OCI-LY3 (cell line): Measurements from ENCODE around the gene SMYD3.

Experiments used
- H2AFZ ChIP-seq: fragments of 200-600, 300-600 bp; shearing (Covaris generic); 2 replicates; pipeline ENCODE4 v1.6.0; 2014; ENCODE audit warnings: antibody characterized with exemption, low read depth, low read length
- H3K27ac ChIP-seq: fragments of 200-600, 300-600 bp; sonication (generic); 2 replicates; pipeline ENCODE4 v1.5.1; 2014; ENCODE audit warnings: mild to moderate bottlenecking, low read length, moderate library complexity, mixed read lengths
- H3K27me3 ChIP-seq: fragments of 200-600, 300-600 bp; sonication (generic); 2 replicates; pipeline ENCODE4 v1.6.1; 2014; ENCODE audit warnings: low read depth, low read length, mixed read lengths
- H3K36me3 ChIP-seq: fragments of 200-600, 300-600 bp; sonication (generic); replicated peaks from 2 replicates; pipeline ENCODE3; 2014; ENCODE audit warnings: low read depth, low read length, mixed read lengths
- H3K4me1 ChIP-seq: fragments of 300-600, 200-600 bp; sonication (generic); 2 replicates; pipeline ENCODE4 v1.6.1; 2014; ENCODE audit warnings: low read length, mixed read lengths
- H3K4me2 ChIP-seq: fragments of 200-600, 300-600 bp; sonication (generic); 2 replicates; pipeline ENCODE4 v1.6.1; 2014; ENCODE audit warnings: low read length, mixed read lengths
- H3K4me3 ChIP-seq: fragments of 300-600, 200-600 bp; sonication (generic); 2 replicates; pipeline ENCODE4 v1.5.1; 2014; ENCODE audit warnings: antibody characterized with exemption, mild to moderate bottlenecking, low read length, moderate library complexity
- H3K79me2 ChIP-seq: fragments of 300-600, 200-600 bp; shearing (Covaris generic); 2 replicates; pipeline ENCODE4 v1.6.1; 2014; ENCODE audit warnings: mild to moderate bottlenecking, low read length, mixed read lengths
- H3K9ac ChIP-seq: fragments of 300-600, 200-600 bp; shearing (Covaris generic); 2 replicates; pipeline ENCODE4 v1.6.0; 2014; ENCODE audit warnings: mild to moderate bottlenecking, low read length, moderate library complexity
- H3K9me3 ChIP-seq: fragments of 200-600, 300-600 bp; shearing (Covaris generic); 2 replicates; pipeline ENCODE4 v1.6.1; 2014; ENCODE audit warnings: low read length, mixed read lengths; ENCODE audit not compliant: insufficient read depth
- H4K20me1 ChIP-seq: fragments of 200-600, 300-600 bp; sonication (generic); 2 replicates; pipeline ENCODE4 v1.6.1; 2016; ENCODE audit warnings: low read length, mixed read lengths; ENCODE audit not compliant: insufficient read depth
- EZH2phosphoT487 ChIP-seq: fragments of 200-600 bp; shearing (Covaris generic); IDR thresholded peaks from 2 replicates; pipeline ENCODE4 v1.6.1; 2018; ENCODE audit warnings: antibody characterized with exemption, mixed run types, low read depth
- TF ChIP-seq, protein P1 (sequence below): fragments of 200-600, 300-600 bp; sonication (generic); IDR thresholded peaks from 2 replicates; pipeline ENCODE4 v1.5.1; 2014; ENCODE audit warnings: antibody characterized with exemption, low read length, low read depth

SMYD3 gene

DNA sequence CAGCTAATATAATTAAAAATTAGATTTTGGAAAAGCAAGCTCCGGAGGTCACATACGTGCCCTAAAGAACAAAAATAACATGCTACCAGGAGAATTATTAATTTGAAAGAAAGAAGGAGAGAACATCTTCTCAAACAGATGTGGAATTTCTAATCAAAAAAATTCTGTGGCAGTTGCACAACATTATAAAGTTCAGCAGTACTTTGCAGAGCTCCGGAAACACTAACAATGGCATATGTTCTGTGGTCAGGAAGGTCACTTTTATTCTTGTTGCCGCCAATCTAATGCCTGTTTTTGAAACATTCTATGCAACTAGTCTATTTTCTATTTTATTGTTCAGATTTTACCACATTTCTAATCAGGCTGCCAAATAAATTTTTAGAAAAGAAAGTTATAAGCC lies 186.8 kb downstream of the SMYD3 start:
- no peaks in the 10 kb centered on the region for H3K36me3 ChIP-seq
- H2AFZ ChIP-seq = no peak overlapping the region
- H3K4me3 ChIP-seq = no peak overlapping the region
- no peaks in the 10 kb centered on the region for H3K9me3 ChIP-seq
- H3K4me2 ChIP-seq = no peak overlapping the region
- no peaks in the 10 kb centered on the region for H4K20me1 ChIP-seq
- H3K4me1 ChIP-seq = no peaks in the 10 kb centered on the region
- TF ChIP-seq, protein P1, sequence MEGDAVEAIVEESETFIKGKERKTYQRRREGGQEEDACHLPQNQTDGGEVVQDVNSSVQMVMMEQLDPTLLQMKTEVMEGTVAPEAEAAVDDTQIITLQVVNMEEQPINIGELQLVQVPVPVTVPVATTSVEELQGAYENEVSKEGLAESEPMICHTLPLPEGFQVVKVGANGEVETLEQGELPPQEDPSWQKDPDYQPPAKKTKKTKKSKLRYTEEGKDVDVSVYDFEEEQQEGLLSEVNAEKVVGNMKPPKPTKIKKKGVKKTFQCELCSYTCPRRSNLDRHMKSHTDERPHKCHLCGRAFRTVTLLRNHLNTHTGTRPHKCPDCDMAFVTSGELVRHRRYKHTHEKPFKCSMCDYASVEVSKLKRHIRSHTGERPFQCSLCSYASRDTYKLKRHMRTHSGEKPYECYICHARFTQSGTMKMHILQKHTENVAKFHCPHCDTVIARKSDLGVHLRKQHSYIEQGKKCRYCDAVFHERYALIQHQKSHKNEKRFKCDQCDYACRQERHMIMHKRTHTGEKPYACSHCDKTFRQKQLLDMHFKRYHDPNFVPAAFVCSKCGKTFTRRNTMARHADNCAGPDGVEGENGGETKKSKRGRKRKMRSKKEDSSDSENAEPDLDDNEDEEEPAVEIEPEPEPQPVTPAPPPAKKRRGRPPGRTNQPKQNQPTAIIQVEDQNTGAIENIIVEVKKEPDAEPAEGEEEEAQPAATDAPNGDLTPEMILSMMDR = no peak
- no peak for TF ChIP-seq EZH2phosphoT487
- no peak overlapping the region for H3K27ac ChIP-seq
- no peaks in the 10 kb centered on the region for H3K27me3 ChIP-seq
- H3K79me2 ChIP-seq = no peaks in the 10 kb centered on the region
- no peak overlapping the region for H3K9ac ChIP-seq

DNA sequence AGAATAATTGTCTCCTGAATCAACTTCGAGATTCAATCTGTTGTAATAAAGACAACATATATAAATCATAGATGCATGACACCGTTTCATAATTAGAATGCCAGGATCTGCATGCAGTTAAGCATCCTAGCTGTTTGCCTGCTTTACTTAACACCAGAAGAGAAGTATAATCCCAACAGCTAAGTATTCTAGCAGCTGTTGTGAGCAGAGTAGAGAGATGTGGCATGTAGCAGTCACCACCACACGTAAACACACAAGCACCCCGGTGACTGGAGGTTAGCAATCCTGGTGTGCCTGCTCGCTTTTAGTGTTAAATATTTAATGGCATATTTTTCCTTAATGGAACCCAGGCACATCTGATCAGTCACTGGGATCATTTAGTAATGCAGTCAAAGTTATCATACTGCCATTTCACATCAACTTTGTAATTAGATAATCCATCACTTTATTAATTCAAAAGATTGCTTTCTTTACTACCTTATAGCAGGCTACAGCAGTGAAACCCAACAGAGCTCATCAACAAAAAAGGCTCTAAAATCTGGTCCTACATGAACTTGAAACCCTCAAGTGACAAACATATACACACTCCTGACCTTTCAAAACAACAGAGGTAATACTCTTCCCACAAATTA lies 187.9 kb downstream of the SMYD3 start:
- H3K4me3 ChIP-seq = no peak overlapping the region
- H4K20me1 ChIP-seq = no peaks in the 10 kb centered on the region
- H3K27ac ChIP-seq = no peak overlapping the region
- no peaks in the 10 kb centered on the region for H3K27me3 ChIP-seq
- peaks cover 7% of the 10 kb centered on the region for H3K4me1 ChIP-seq
- no peaks in the 10 kb centered on the region for H3K79me2 ChIP-seq
- H2AFZ ChIP-seq = no peak overlapping the region
- H3K9me3 ChIP-seq = no peaks in the 10 kb centered on the region
- no peak overlapping the region for H3K9ac ChIP-seq
- no peaks in the 10 kb centered on the region for H3K36me3 ChIP-seq
- no peak for TF ChIP-seq EZH2phosphoT487
- TF ChIP-seq, protein P1 = no peak
- no peak overlapping the region for H3K4me2 ChIP-seq

DNA sequence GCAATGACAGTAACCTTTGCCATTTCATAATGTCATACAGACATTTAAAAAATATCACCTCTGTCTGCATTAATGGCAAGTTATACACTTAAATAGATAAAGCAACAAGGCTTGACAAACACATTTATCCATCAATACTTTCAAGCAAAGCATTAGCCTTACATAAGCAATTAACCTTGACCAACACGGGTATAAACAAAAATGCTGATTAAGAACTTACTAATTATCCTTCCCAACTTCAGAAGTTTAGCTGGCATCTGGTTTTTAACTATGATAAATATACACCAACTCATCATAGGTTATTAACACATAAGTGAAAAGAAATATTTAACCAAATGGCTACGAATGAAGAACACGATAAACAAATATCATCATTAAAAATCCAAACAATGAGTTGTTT lies 188.5 kb downstream of the SMYD3 start:
- Histone ChIP-seq H4K20me1 (no peaks in the 10 kb centered on the region), H2AFZ (no peak overlapping the region), H3K27ac (no peak overlapping the region), H3K36me3 (no peaks in the 10 kb centered on the region), H3K9me3 (no peaks in the 10 kb centered on the region), H3K4me3 (no peak overlapping the region), H3K4me2 (no peak overlapping the region), H3K4me1 (peaks cover 7% of the 10 kb centered on the region), H3K79me2 (no peaks in the 10 kb centered on the region), H3K27me3 (no peaks in the 10 kb centered on the region), H3K9ac (no peak overlapping the region)
- TF ChIP-seq, protein P1 = no peak
- TF ChIP-seq EZH2phosphoT487 = no peak

DNA sequence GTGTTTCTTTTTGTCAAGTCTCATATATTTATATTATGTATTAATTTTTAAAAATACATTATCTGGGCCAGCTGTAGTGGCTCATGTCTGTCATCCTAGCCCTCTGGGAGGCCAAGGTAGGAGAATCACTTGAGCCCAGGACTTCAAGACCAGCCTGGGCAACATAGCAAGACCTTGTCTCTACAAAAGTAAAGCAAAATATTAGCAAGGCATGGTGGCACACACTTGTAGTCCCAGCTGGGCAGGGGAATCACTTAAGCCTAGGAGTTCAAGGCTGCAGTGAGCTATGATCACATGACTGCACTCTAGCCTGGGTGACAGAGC lies 189.1 kb downstream of the SMYD3 start:
- Histone ChIP-seq H4K20me1 (no peaks in the 10 kb centered on the region), H3K4me3 (no peak overlapping the region), H3K4me2 (no peak overlapping the region), H3K9me3 (no peaks in the 10 kb centered on the region), H3K79me2 (no peaks in the 10 kb centered on the region), H3K4me1 (peaks cover 7% of the 10 kb centered on the region), H3K9ac (no peak overlapping the region), H3K36me3 (no peaks in the 10 kb centered on the region), H3K27me3 (no peaks in the 10 kb centered on the region), H3K27ac (no peak overlapping the region), H2AFZ (no peak overlapping the region)
- TF ChIP-seq, protein P1 = no peak
- no peak for TF ChIP-seq EZH2phosphoT487
